Left renal cortex interstitium (tissue), 4 donors: ENCODE data around the gene RALGPS2. TPM values are rescaled to one million over a fixed set of nuclear protein-coding genes. Genes with fewer than 3 reads are reported as not detected.
A peak's percentile ranks its signal among the peaks of the same experiment; 100 is the strongest.

Source experiments
- DNase-seq, 4 donors: peaks; one replicate each; pipeline ENCODE4 v3.0.0-alpha.2; 2013; ENCODE audit warnings: low read depth in 4 of 4, low spot score in 2 of 4, missing footprints in 1 of 4
- polyA plus RNA-seq, 4 donors: library from polyadenylated mRNA; unstranded; fragments of 120-200 nt; gene quantifications; one replicate each; pipeline ENCODE4 v1.2.1, GENCODE V29; 2013; ENCODE audit not compliant: insufficient read length in 4 of 4

The RALGPS2 gene
- polyA plus RNA-seq, 4 donors: 29.6 to 35.2 (median 31.7) TPM

- no peak for DNase-seq
These were observed 124.9 kb downstream of the RALGPS2 start for GRCh38 chr1:178849918-178850317.

- DNase-seq: no peak
These were observed 132.1 kb downstream of the RALGPS2 start for GRCh38 chr1:178857126-178857525.

DNA sequence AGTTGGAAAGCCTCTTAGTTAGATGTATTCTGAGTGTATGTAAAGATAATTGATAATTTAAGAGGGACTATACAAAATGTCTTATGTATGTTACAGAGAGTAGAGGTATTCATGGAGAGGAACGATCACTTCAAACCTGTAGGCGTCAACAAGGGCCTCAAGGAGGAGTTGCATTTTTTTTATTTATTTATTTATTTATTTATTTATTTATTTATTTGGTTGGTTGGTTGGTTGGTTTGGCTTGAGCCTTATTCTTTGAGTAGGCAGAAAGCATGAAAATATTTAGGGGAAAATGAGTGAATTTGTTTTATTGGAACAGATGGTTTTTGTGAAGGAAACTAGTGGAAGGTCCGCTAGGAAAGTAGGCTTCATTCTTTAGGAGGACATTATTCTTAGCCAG is 137.4 kb downstream of the RALGPS2 start:
- DNase-seq: no peak

GRCh38 chr1:178862864-178863263 is 137.8 kb downstream of the RALGPS2 start:
- DNase-seq: no peak

GRCh38 chr1:178864326-178864725 is 139.3 kb downstream of the RALGPS2 start:
- no peak for DNase-seq

DNA sequence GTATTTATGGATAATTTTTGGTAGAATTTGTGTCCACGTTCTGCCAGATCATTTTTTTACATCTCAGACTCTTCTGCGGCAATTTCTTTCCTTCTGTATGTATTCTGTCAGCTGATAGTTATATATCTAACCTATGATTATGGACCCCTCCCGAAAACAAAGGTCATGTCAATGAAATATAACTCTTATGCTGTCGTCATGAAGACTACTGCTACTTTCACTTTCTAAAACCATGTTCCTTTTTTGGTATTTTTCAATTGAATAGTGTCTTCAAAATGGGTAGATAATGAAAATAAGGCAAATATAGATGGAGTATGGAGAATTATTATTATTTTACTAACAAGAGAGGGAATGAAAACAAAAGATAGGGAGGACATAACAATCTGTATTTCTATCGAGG is 142.6 kb downstream of the RALGPS2 start:
- no peak for DNase-seq

GRCh38 chr1:178868706-178869105 is 143.7 kb downstream of the RALGPS2 start:
- DNase-seq: no peak

GRCh38 chr1:178869119-178869697 is 144.2 kb downstream of the RALGPS2 start:
- DNase-seq: no peak

GRCh38 chr1:178870221-178870620 is 145.2 kb downstream of the RALGPS2 start:
- no peak for DNase-seq

DNA sequence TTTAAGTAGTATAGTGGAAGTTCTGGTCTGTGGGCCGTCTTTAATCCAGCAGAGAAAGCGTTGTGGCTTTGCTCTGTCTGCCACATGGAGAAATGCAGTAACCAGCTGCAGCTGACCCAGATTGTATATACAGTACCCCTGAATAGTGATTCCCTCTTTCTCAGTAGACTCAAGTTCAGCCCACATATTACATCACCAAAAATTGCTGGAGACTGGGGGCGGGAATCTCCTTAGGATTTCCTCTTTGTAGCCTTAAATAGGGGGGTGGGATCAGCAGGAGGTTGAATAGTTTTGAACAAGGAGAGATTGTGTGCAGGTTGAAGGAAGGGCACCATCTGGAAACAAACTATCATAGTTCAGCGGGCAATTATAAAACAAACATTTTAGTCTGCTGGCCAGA is 145.9 kb downstream of the RALGPS2 start, which contains the start of gene ANGPTL1:
TSS of gene ANGPTL1 (minus strand) at position 134 of the 400 bp plus-strand sequence. CDS start 5,301 bp downstream, outside the sequence.
- DNase-seq: peak in 1 of 4 donors; percentile 24

DNA sequence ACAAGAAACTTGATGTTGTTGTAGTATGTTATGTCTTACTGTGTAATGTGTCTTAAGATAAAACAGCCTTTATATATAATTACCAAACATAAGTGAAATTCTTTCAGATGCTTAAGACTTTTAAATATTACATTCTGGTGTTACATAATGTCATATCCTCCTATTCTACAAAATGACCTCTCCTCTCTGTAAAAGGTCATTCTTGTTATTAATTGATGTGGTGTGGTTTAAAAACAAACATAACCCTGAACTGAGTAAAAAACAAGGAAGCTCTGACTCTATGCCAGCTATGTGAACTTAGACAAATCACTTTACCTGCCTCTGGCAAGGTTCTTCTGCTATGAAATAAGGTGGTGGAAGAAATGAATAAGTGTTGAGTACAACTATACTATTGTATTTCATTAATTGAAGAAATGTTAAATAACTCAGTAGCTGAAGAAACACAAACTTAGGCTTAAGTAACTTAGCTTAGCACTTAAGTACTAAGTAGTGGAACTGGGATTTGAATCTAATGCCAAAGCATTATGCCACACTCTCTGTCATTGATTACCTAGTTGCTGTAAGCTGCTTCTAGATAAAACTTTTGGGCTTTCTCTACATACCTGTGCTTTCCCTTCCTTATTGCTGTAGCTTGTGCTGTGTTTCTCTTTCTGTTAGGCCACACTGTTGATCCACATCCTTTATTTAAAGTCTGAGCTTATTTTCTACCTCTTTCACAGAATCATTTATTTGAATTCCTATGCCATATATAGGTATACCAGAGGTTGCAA is 146.7 kb downstream of the RALGPS2 start:
- no peak for DNase-seq

DNA sequence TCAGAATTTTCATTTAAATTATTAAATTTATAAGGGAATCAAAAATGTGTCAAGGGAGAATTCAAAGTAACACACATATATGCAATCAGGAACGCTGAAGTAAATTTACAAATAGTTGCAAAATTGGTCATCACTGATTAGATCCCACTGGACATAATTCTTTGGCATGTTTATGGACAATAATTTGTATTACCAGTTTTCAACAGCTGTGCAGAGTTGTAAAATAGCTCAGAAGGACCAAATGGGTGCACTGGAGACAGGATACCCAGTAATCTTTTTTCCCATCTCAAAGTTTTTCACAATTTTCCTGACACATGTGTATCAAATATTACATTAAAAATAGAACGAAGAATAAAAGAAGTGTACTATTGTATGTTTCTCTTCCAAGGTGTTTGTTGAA is 149.9 kb downstream of the RALGPS2 start:
- DNase-seq: no peak

GRCh38 chr1:178875936-178876335 is 150.9 kb downstream of the RALGPS2 start:
- DNase-seq: no peak

DNA sequence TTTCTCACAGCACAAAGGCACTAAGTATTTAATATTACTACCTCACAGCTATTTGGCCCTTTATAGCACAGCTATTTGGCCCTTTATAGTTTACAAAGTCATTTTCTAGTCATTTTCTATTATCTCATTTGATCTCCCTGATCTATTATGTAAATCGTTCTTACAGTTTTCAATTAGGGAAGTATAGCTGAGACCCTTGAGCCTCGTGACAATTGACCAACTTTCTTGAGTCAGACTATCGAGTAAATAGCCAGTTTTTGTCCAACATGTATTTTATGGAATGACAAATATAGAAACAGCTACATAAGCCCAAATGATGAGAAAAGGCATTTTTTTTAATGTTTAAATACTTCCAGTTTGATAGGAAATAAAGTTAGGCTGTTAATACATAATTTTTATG is 152.9 kb downstream of the RALGPS2 start:
- no peak for DNase-seq

GRCh38 chr1:178881950-178882349 is 156.9 kb downstream of the RALGPS2 start:
- no peak for DNase-seq

GRCh38 chr1:178885869-178886268 is 160.8 kb downstream of the RALGPS2 start:
- DNase-seq: no peak

- DNase-seq: no peak
These were observed 161.5 kb downstream of the RALGPS2 start for GRCh38 chr1:178886551-178886950.

GRCh38 chr1:178895928-178896327 is 170.9 kb downstream of the RALGPS2 start:
- DNase-seq: no peak

DNA sequence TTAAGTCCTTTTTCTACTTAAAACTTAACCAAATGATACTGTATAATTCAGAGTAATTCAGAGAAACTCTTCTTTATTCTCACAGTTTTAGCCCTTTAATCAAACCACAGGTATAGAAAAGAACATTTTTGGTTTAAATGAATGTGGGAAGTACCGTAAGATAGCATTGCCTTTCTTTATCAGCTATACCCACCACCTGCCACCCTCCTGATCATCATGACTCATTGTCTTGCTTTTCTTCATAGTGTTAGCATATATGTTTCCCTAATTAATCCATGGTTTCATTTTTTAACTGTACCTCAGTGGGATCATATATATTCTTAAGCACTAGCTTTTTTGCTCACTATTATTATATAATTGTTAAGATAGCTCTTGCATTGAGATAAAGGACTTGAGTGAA is 173.4 kb downstream of the RALGPS2 start:
- DNase-seq: no peak

- DNase-seq: no peak
These were observed 174.4 kb downstream of the RALGPS2 start for GRCh38 chr1:178899402-178899801.

- DNase-seq: no peak
These were observed 176.6 kb downstream of the RALGPS2 start for GRCh38 chr1:178901482-178902125.

DNA sequence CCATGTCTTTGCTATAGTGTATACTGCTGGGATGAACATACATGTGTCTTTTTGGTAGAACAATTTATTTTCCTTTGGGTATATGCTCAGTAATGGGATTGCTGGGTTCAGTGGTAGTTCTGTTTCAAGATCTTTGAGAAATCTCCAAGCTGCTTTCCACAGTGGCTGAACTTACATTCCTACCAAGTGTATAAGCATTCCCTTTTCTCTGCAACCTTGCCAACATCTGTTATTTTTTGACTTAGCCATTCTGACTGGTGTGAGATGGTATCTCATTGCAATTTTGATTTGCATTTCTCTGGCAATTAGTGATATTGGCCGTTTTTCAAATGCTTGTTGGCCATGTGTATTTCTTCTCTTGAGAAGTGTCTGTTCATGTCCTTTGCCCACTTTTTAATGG is 183.3 kb downstream of the RALGPS2 start:
- no peak for DNase-seq
